KMS-11 (cell line): Measurements from ENCODE around the gene GABRR2.

ENCODE experiments used
- H2AFZ ChIP-seq: fragments of 200-600 bp; sonication (generic); 2 replicates; pipeline ENCODE4 v1.6.1; 2016; ENCODE audit warnings: antibody characterized with exemption, mixed run types, low read depth
- H3K27ac ChIP-seq: fragments of 200-600 bp; sonication (generic); 2 replicates; pipeline ENCODE4 v1.6.1; 2016; ENCODE audit warnings: mild to moderate bottlenecking, mixed run types
- H3K27me3 ChIP-seq: fragments of 200-600 bp; sonication (generic); 2 replicates; pipeline ENCODE4 v1.6.1; 2017; ENCODE audit warnings: mild to moderate bottlenecking, low read depth, mixed run types, moderate library complexity; ENCODE audit not compliant: insufficient read depth
- H3K36me3 ChIP-seq: fragments of 200-600 bp; sonication (generic); 2 replicates; pipeline ENCODE4 v1.6.1; 2017; ENCODE audit warnings: mild to moderate bottlenecking, mixed run types; ENCODE audit not compliant: insufficient read depth
- H3K4me1 ChIP-seq: fragments of 200-600 bp; sonication (generic); 2 replicates; pipeline ENCODE4 v1.6.1; 2016; ENCODE audit warnings: mild to moderate bottlenecking, low read depth, mixed run types; ENCODE audit not compliant: poor library complexity, severe bottlenecking
- H3K4me2 ChIP-seq: fragments of 200-600 bp; sonication (generic); 2 replicates; pipeline ENCODE4 v1.7.0; 2016; ENCODE audit warnings: mild to moderate bottlenecking, mixed run types
- H3K4me3 ChIP-seq: fragments of 200-600 bp; sonication (generic); IDR thresholded peaks from 2 replicates; pipeline ENCODE4 v1.6.1; 2017; ENCODE audit warnings: low read depth, low read length, mixed read lengths; ENCODE audit not compliant: insufficient read depth
- H3K79me2 ChIP-seq: fragments of 200-600 bp; sonication (generic); 2 replicates; pipeline ENCODE4 v1.6.1; 2016; ENCODE audit warnings: low read depth, mixed run types; ENCODE audit not compliant: insufficient read depth
- H3K9ac ChIP-seq: fragments of 200-600 bp; sonication (generic); 2 replicates; pipeline ENCODE4 v1.6.1; 2016; ENCODE audit warnings: mild to moderate bottlenecking, mixed run types
- H4K20me1 ChIP-seq: fragments of 200-600 bp; sonication (generic); 2 replicates; pipeline ENCODE4 v1.6.1; 2016; ENCODE audit warnings: mild to moderate bottlenecking, mixed run types; ENCODE audit not compliant: insufficient read depth
- TF ChIP-seq, protein P1 (sequence below): fragments of 200-600 bp; sonication (generic); conservative IDR thresholded peaks from 2 replicates; pipeline ENCODE4 v1.6.1; 2017; ENCODE audit warnings: low read depth, mild to moderate bottlenecking, antibody characterized with exemption, low read length, moderate library complexity, mixed read lengths

The GABRR2 gene

DNA sequence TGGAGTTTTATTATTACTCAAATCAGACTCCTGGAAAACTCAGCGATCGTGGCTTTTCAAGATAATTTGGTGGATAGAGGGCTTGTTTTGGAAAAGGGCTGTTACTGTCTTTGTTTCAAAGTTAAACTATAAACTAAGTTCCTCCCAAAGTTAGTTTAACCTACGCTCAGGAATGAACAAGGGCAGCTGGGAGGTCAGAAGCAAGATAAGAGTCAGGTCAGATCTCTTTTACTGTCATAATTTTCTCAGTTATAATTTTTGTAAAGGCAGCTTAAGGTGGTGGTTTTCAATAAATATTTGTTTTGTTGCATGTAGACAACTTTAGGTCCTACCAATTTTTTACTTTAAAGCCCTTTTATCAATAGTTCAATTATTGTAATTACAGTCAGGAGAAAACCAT, 9.2 kb upstream of the GABRR2 start:
- H3K9ac ChIP-seq = no peak overlapping the region
- H3K4me3 ChIP-seq = no peak overlapping the region
- no peaks in the 10 kb centered on the region for H3K79me2 ChIP-seq
- H3K27ac ChIP-seq = no peak overlapping the region
- no peak overlapping the region for H2AFZ ChIP-seq
- TF ChIP-seq, protein P1, sequence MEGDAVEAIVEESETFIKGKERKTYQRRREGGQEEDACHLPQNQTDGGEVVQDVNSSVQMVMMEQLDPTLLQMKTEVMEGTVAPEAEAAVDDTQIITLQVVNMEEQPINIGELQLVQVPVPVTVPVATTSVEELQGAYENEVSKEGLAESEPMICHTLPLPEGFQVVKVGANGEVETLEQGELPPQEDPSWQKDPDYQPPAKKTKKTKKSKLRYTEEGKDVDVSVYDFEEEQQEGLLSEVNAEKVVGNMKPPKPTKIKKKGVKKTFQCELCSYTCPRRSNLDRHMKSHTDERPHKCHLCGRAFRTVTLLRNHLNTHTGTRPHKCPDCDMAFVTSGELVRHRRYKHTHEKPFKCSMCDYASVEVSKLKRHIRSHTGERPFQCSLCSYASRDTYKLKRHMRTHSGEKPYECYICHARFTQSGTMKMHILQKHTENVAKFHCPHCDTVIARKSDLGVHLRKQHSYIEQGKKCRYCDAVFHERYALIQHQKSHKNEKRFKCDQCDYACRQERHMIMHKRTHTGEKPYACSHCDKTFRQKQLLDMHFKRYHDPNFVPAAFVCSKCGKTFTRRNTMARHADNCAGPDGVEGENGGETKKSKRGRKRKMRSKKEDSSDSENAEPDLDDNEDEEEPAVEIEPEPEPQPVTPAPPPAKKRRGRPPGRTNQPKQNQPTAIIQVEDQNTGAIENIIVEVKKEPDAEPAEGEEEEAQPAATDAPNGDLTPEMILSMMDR = no peak
- H3K4me2 ChIP-seq = no peak overlapping the region
- no peaks in the 10 kb centered on the region for H3K4me1 ChIP-seq
- H3K36me3 ChIP-seq = no peaks in the 10 kb centered on the region; the same call in 1 of the 2 replicates
- no peaks in the 10 kb centered on the region for H3K27me3 ChIP-seq
- H4K20me1 ChIP-seq = no peaks in the 10 kb centered on the region

DNA sequence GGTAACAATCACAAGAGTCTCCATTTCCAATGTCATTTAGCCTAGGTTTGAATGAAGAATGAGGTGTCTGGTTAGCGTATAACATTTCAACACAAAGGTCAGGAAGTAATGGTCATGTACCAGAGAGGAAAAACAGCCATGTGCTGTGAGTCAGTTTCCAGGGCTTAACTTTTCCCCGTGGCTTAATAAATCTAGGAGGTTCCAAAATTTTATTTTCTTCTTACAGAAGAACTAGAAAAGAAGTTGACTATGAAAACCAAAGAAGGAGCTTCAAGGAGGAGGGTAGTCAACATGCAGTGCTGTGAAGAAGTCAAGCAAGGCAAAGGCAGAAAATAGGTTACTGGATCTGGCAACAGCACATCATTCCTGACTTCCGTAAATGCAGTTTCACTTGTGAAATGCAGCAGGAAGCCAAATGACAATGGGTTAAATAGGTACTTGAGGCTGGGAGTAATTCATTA, 8.4 kb upstream of the GABRR2 start:
- no peaks in the 10 kb centered on the region for H4K20me1 ChIP-seq
- H3K4me2 ChIP-seq = no peak overlapping the region
- no peaks in the 10 kb centered on the region; the same call in 1 of the 2 replicates for H3K36me3 ChIP-seq

DNA sequence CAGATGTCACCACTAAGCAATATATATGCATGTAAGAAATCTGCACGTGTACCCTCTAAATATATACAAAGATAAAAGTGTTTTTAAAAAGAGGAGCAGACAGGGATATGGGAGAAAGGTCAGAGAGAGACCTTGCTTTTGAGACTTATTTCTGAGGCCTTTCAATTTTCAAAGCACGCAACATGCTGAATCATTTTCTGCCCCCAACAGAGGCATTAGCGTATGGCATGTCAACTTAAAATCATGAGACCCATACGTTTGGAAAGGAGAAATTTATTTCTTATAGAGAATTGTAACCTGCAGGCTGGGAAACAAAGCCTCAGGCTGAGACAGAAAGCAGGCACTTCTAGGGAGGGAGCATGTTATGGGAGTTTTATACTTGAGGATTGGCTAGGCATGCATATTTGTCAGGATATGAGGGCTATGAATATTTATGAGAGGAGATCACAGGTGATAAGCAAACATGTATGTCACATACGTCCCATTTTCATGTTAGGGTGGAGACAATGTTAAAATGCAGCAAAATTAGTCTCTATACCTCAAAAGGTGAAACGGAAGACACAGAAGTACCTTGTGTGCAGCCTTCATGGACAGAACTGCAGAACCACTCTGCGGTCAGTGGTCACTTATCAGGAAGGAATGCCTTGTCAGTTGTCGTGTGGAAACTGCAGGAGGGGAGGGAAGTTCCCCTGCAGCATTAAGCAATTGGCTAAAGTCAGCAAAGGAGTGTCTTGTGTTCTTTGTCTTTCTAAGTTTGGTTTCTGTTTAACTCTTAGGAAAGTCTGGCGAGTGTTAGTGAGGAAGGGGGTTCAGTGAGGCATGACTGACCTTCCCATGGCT, 6.3 kb upstream of the GABRR2 start:
- H3K27me3 ChIP-seq = no peaks in the 10 kb centered on the region
- no peaks in the 10 kb centered on the region for H3K79me2 ChIP-seq
- TF ChIP-seq, protein P1 = no peak
- H3K4me2 ChIP-seq = no peak overlapping the region
- no peak overlapping the region for H3K4me3 ChIP-seq
- H3K9ac ChIP-seq = no peak overlapping the region
- no peaks in the 10 kb centered on the region for H4K20me1 ChIP-seq
- H3K27ac ChIP-seq = no peak overlapping the region
- H2AFZ ChIP-seq = no peak overlapping the region
- no peaks in the 10 kb centered on the region for H3K4me1 ChIP-seq
- H3K36me3 ChIP-seq = no peaks in the 10 kb centered on the region

More for the DNA sequence above, 8.4 kb upstream of the GABRR2 start:
- no peak overlapping the region for H3K9ac ChIP-seq
- no peaks in the 10 kb centered on the region for H3K4me1 ChIP-seq
- no peak overlapping the region for H2AFZ ChIP-seq
- H3K79me2 ChIP-seq = no peaks in the 10 kb centered on the region
- TF ChIP-seq, protein P1 = no peak
- H3K27me3 ChIP-seq = no peaks in the 10 kb centered on the region
- no peak overlapping the region for H3K27ac ChIP-seq
- H3K4me3 ChIP-seq = no peak overlapping the region

DNA sequence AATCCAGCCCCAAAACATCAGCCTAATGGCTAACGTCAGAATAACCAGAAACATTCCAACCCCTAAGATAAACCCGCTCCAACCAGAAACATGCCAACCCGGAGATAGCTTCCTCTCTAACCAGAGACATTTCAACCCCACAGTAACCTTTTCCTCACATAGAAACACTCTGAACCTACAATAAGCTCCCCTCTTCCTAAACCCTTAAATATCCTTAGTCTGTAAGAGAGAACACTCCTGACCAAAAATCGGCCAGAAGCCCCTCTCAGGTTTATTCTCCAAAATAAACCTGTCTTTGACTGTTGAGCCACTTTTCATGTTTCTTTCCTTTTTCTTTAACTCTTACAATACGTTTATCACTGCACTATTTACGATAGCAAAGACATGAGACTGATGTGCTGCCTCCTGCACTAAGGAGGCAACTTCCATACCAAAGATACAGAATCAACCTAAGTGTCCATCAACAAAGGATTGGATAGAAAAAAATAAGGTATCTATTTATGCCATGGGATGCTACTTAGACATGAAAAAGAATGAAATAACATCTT, 5.0 kb upstream of the GABRR2 start:
- no peak overlapping the region for H3K4me2 ChIP-seq
- TF ChIP-seq, protein P1 = no peak
- H3K36me3 ChIP-seq = no peaks in the 10 kb centered on the region
- H3K79me2 ChIP-seq = no peaks in the 10 kb centered on the region
- no peak overlapping the region for H2AFZ ChIP-seq
- no peak overlapping the region for H3K9ac ChIP-seq
- H3K4me1 ChIP-seq = no peaks in the 10 kb centered on the region
- no peak overlapping the region for H3K27ac ChIP-seq
- no peak overlapping the region for H3K4me3 ChIP-seq
- H3K27me3 ChIP-seq = no peaks in the 10 kb centered on the region
- no peaks in the 10 kb centered on the region for H4K20me1 ChIP-seq
